Umbilical cord (tissue), 2 donors: ENCODE measurements around the gene VWA8. TPM values are rescaled to one million over a fixed set of nuclear protein-coding genes. Genes with fewer than 3 reads are reported as not detected.
"Not testable (repeated sequence)": the region's sequence is repeated elsewhere in the genome, so short reads cannot be mapped to it uniquely, and the experiment has no call there.

ENCODE experiments used
- DNase-seq: peaks from one replicate; pipeline ENCODE4 v3.0.0-alpha.2; 2015; ENCODE audit warnings: low spot score
- total RNA-seq: library from RNA; depleted of rRNA; stranded (reverse); fragments of >200 nt; gene quantifications from one replicate; pipeline ENCODE4 v1.2.3, GENCODE V29; 2014; ENCODE audit warnings: low replicate concordance; ENCODE audit not compliant: insufficient read depth

The VWA8 gene
- total RNA-seq, 1 donor from 2014 or later, result 27.2 TPM

- no peak for DNase-seq
Observed at GRCh38 chr13:41588899-41589298, 372.0 kb downstream of the VWA8 start.

- no peak for DNase-seq
Observed at GRCh38 chr13:41588448-41588847, 372.5 kb downstream of the VWA8 start.

GRCh38 chr13:41587490-41587889 is 373.4 kb downstream of the VWA8 start:
- no peak for DNase-seq

DNA sequence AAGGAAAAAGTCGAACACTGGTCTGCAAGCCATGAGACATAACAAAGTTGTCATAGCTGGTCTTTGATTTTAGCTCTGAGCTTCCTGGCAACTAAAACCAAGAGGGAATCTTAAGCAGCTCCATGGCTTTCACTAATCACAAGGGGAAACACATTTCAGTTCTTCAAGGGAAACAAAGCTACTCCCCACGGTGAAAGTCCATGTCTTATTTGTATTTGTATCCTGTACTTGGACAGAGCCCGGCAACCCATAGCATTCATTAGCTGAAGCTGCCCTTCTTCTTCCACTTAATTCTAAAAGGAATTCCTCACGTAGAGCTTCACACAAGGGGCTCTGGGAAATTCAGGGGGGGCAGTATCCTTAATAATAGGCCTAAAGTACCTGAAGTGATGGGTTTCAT is 374.7 kb downstream of the VWA8 start:
- DNase-seq, result no peak

GRCh38 chr13:41582027-41582463 is 378.9 kb downstream of the VWA8 start:
- peak; percentile 64 for DNase-seq

- no peak for DNase-seq
Observed at GRCh38 chr13:41580345-41580744, 380.6 kb downstream of the VWA8 start.

GRCh38 chr13:41579881-41580280 is 381.0 kb downstream of the VWA8 start:
- no peak for DNase-seq

DNA sequence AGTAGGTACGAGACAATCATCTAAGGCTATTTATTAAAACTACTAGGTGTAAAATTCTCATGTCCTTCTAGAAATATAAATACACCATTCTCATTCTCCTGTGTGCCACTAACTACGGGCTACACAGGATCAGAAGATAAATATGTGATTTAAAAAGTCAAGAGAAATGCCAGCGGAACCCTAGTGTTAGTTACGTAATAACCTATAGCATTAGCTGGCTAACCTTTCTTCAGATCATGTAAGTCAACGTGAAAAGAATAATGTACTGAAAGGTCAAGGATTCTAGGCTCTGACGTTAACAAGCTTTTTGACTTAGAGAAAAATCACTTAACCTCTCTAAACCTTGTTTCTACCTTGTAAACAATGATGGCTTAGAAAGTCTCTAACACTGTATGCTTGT is 381.7 kb downstream of the VWA8 start:
- DNase-seq, result no peak

DNA sequence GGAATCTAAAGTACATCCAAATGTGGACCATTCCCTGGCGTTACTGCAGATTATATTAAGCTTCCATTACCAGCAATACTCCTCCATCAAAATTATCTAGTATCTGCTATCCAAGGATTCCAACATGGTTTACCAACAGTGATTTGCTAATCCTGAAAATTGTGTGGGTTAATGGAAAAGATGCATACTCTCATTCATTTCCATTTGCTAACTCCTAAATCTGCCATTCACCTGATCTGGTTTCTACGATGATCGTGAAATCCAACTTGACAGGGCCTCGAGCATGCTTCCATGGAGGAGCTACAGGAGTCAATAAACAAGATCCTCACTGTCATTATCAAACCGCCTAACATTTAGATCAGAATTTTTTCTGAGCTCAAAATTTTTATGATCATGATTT is 382.5 kb downstream of the VWA8 start:
- peak; percentile 90 for DNase-seq

DNA sequence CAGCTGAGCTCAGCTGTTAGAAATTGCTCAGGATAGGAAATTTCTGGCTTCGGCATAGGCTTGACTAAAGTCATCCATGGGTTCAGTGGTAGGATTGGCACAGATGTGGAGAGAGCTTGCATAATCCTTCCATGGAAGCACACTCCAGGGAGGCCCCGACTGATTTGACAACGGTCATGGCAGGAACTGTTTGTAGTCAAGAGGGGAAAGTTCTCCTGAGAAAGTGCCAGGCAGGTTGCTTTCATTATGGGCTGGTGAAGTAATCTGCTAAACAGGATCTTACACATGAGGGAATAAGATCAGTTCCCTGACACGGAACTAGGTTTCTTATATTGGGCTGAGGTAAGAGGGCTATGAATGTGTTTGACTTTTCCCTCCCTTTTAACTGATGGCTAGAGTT is 383.5 kb downstream of the VWA8 start:
- peak; percentile 37 for DNase-seq

- DNase-seq, result not testable (repeated sequence)
Observed at GRCh38 chr13:41573640-41574039, 387.3 kb downstream of the VWA8 start.

DNA sequence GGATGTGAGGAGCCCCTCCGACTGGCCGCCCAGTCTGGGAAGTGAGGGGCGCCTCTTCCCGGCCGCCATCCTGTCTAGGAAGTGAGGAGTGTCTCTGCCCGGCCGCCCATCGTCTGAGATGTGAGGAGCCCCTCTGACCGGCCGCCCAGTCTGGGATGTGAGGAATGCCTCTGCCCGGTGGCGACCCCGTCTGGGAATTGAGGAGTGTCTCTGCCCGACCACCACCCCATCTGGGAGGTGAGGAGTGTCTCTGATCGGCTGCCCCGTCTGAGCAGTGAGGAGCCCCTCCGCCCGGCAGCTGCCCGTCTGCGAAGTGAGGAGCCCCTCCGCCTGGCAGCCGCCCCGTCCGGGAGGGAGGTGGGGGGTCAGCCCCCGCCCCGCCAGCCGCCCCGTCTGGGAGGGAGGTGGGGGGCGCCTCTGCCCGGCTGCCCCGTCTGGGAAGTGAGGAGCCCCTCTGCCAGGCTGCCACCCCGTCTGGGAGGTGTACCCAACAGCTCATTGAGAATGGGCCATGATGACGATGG is 389.0 kb downstream of the VWA8 start:
- DNase-seq, result not testable (repeated sequence)

DNA sequence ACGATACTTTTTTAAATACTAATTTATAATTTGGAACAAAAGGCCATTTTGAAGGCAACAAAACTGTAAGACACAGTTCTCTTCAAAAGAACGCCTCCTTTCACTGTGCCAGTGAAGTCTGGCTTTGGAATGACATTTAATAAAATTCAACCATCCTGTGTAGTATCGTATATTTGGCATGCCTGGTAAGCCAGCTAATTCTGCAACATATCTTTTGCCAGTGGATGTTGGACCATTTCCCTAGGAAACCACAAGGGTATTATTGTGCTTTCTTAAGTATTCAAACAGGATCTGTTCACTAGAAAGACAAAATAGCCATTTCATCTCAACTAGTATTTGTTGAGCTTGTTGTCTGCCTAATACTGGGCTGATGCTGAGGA is 391.9 kb downstream of the VWA8 start:
- DNase-seq, result peak; percentile 90

GRCh38 chr13:41568143-41568971 is 392.6 kb downstream of the VWA8 start:
- no peak for DNase-seq

- DNase-seq, result no peak
Observed at GRCh38 chr13:41567363-41567762, 393.5 kb downstream of the VWA8 start.

DNA sequence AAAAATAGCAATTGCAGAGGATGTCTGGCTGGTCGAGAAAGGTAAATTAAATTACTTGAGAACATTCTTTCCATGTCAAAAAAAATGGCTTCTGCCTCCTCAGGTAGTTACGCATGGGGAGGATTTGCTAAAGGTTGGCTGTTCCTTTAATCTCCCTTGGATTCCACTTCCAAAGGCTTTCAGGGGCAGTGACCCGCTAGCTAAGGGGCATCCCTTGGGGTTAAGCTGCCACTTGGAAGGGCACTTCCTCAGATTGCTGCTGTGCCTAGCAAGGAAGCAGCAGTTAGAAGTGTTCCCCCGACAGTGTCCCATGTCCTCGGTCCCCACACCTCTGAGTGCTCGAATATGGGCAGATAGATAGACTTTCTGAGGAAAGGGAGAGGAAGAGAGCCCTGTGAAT is 395.1 kb downstream of the VWA8 start:
- DNase-seq, result no peak

DNA sequence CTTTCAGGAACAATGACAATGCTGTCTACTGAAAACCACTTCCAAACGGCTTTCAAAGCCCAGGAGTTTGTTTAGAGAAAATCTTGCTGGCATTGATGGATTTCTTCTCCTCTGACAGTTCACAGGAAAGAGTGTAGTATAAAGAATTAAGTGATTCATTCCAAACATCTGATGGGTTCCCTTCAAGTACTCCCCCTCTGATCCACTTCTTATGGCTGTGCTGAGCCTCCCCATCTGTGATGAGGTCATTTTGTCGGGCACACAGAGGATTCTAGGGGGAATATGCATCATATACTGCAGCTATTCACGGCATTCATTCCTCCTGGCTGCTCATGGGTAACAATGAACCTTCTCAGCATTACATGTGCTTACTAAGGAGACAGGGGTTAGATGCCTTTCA is 395.7 kb downstream of the VWA8 start:
- DNase-seq, result peak; percentile 87

DNA sequence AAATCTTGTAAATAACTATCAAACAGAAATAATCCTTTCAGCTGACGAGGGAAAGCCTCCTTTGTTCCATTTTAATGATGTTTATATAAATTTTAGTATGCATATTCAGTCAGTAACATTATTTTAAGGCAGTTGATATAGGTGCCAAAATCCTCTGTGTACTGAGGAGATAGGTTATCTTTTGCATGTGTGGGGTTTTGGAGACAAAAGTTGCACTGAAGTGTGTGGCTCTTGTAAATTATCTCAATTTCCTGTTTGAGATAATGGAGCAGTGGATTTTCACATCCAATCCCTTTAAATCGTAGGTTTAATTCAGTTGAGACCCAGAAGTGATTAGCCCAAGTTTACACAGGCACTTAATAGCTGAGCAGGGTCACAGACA is 396.9 kb downstream of the VWA8 start:
- DNase-seq, result no peak

DNA sequence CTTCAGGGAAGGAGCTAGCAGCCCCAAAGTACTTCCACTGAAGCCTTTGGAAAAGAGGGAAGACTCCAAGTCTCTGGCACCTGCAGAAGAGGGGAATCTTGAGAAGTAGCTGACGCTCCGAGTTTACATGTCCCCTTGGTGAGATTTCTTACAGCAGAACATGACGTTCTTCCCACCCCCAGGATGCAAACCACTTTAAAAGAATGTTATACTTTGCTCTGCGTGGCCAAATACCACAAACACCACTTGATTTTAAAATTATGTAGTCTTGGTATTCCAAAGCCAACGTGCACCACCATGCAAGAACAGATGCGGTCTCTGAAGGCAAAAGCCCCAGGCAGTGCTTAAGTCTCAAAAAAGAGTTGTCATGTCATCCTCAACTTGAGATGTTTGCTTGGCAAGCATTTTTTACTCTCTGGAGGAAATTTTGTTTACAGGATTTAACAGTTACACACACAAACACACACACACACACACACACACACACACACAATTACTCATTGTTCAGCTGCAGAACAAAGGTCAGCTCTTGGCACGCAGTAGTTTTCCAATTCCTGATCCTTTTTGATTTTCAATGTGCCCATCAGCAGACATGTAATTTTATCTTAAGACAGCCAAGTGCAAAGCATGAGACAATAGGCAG is 397.4 kb downstream of the VWA8 start:
- no peak for DNase-seq

GRCh38 chr13:41562541-41563178 is 398.2 kb downstream of the VWA8 start:
- no peak for DNase-seq

DNA sequence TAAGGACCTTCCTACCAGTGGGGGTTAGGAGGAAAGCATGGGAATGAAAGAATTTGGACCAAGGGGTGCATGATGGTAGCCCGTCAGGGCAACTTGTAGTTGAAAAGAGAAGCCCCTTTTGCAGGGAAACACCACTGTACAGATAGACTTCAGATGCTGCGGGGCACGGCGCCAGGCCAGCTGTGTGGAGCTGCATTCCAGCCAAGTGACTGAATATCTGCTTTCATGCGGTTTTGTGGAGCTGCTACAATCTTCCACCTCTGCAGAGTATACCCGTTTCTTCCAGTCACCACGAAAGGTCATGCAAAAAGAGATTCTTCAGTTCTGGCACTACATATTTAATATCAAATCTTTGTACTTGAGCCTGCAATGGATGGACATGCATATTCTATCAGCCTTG is 398.8 kb downstream of the VWA8 start:
- DNase-seq, result peak; percentile 91

- peak; percentile 75 for DNase-seq
Observed at GRCh38 chr13:41561170-41561569, 399.7 kb downstream of the VWA8 start.
